ENCODE results near the gene ANGPTL3. TPM values are rescaled to one million over a fixed set of nuclear protein-coding genes. Genes with fewer than 3 reads are reported as not detected.
A peak's percentile ranks its signal among the peaks of the same experiment; 100 is the strongest.

Gene ANGPTL3
- total and polyA plus RNA-seq, 2 of the 4 experiments (the other 2 are of a cell fraction), result not detected

DNA sequence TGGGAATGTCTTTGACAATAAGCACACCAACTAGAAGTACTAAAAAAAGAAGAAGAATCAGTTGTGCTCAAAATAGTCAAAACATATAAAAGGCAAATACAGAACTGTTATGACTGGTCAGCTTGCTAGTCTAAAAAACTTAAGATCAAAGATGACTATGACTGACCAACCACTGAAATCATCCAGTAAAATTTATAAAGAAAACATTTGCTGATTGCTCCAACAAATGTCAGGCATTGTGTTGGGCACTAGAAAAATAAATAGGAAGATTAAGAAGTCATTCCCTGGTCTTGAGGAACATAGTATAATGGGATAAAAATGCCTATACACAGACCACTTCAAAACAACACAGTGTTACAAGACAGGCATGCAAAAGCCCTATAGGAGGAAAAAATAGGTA lies 9.3 kb upstream of the ANGPTL3 start:
- no peak overlapping the region for H2BK120ac ChIP-seq (ENCODE audit: low read depth, low read length)
- TF ChIP-seq MAFK (IDR thresholded peaks at IDR 0.05; ENCODE audit: low read depth, low read length) (0 out of 2 replicates have a peak, but pooled peaks have one; percentile 0), FOS (IDR thresholded peaks at IDR 0.05; ENCODE audit: low read depth, low read length) (no peak)
- DNase-seq, result peak; percentile 57
- peak overlapping the region; percentile 5 for H2BK5ac ChIP-seq (ENCODE audit: low read depth, low read length, poor library complexity, severe bottlenecking)
- ATAC-seq (ENCODE audit: low read depth), result peak; percentile 72
- peaks cover 9 to 12% of the 10 kb centered on the region in 2 experiments; a peak in 3 of 4 replicates for H3K79me1 ChIP-seq (ENCODE audit: low read depth in 1 of 2, low read length in 2 of 2)
- dilution Hi-C loops (cut with HindIII; ENCODE audit: low sequenced_read_pairs, unreplicated experiment), result no loop called here
- no peak overlapping the region for H4K5ac ChIP-seq (ENCODE audit: low read depth, low read length)
- H4K91ac ChIP-seq (ENCODE audit: insufficient read depth, low read depth, low read length), result no peak overlapping the region
- H3K18ac ChIP-seq (ENCODE audit: low read depth, low read length), result no peak overlapping the region
- no peaks in the 10 kb centered on the region for H4K20me1 ChIP-seq (ENCODE audit: insufficient read depth, low read length)
- H3K27me3 ChIP-seq (ENCODE audit: control insufficient read depth, insufficient read depth, low read length), result no peaks in the 10 kb centered on the region
- H3K9me1 ChIP-seq (ENCODE audit: insufficient read depth, low read length), result no peaks in the 10 kb centered on the region
- H3K23ac ChIP-seq (ENCODE audit: low read depth, low read length), result no peak overlapping the region
- no peak overlapping the region for H3K56ac ChIP-seq (ENCODE audit: extremely low read depth, insufficient read depth, low read length)
- POLR2A ChIA-PET (ENCODE audit: unreplicated experiment), result no interaction called here
- no peaks in the 10 kb centered on the region for H3K9me3 ChIP-seq (ENCODE audit: control insufficient read depth, insufficient read depth, low read length)
- no peak overlapping the region for H2BK15ac ChIP-seq (ENCODE audit: low read depth, low read length)
- H3K9ac ChIP-seq (ENCODE audit: low read depth, low read length), result no peak overlapping the region
- no peak overlapping the region for H3K14ac ChIP-seq (replicated peaks; ENCODE audit: low read depth, low read length)
- no peak overlapping the region for H2BK20ac ChIP-seq (ENCODE audit: low read depth, low read length)
- intact Hi-C loops (cut with micrococcal nuclease), result no loop called here
- H2AFZ ChIP-seq (replicated peaks; ENCODE audit: low read length, poor library complexity), result no peak overlapping the region
- no TSS peak for BruUV-seq (replicated peaks)
- H3K4me2 ChIP-seq (ENCODE audit: low read depth, low read length), result no peak overlapping the region
- H3K4me3 ChIP-seq (ENCODE audit: insufficient read depth, low read depth, low read length), result no peak overlapping the region
- in situ Hi-C loops (cut with MboI; ENCODE audit: low sequenced_read_pairs), result no loop called here
- no peak overlapping the region for H3K4ac ChIP-seq (ENCODE audit: low read depth, low read length)
- no peaks in the 10 kb centered on the region; the same call in 1 of the 2 replicates for H3K4me1 ChIP-seq (ENCODE audit: control insufficient read depth, insufficient read depth, low read length)
- CTCF ChIA-PET, result no interaction called here
- H3K27ac ChIP-seq (ENCODE audit: insufficient read depth, low read length), result no peak overlapping the region
- H2AK9ac ChIP-seq (replicated peaks; ENCODE audit: low read depth, low read length, poor library complexity), result no peak overlapping the region
- no peak overlapping the region for H2AK5ac ChIP-seq (ENCODE audit: low read depth, low read length)
- no peak overlapping the region for H4K8ac ChIP-seq (ENCODE audit: low read depth in 2 of 2, low read length in 2 of 2)
- 0 out of 2 replicates have a peak, but pooled peaks cover 2% of the 10 kb centered on the region for H3K36me3 ChIP-seq (ENCODE audit: control insufficient read depth, insufficient read depth, low read length)
